Astrocyte (in vitro differentiated cells and primary cell): Measurements from ENCODE around the gene FCGR3A.
"Not testable (repeated sequence)": the region's sequence is repeated elsewhere in the genome, so short reads cannot be mapped to it uniquely, and the experiment has no call there.

ENCODE experiments used
- EZH2 ChIP-seq: IDR thresholded peaks from 2 replicates; pipeline ENCODE4 v1.6.1; 2012; ENCODE audit warnings: mild to moderate bottlenecking, low read length, inconsistent platforms; ENCODE audit not compliant: insufficient read depth
- TF ChIP-seq, protein P1 (sequence below): IDR thresholded peaks from 2 replicates; pipeline ENCODE4 v1.5.1; 2011; ENCODE audit warnings: low read depth, mild to moderate bottlenecking, inconsistent platforms, low read length, moderate library complexity; ENCODE audit not compliant: insufficient read depth

DNA sequence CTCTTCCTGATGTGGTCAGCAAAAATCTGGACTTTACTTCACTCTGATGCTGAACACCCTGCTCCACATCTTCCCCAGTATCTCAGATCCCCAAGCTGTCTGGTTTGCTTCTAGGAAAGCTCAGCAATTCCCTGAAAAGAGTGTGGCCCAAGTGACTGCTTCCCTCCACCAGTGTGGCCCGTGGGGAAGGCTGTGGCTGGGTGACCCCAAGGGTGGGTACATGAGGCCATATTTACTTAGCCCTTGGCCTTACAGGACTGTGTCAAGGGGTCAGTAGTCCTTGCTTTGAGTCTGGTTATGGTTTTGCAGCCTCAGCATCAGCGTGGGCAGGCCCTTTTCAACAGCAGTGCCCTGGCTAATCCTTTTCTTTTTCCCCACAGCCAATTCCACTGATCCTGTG lies 45.6 kb upstream of the FCGR3A start:
- TF ChIP-seq, protein P1, sequence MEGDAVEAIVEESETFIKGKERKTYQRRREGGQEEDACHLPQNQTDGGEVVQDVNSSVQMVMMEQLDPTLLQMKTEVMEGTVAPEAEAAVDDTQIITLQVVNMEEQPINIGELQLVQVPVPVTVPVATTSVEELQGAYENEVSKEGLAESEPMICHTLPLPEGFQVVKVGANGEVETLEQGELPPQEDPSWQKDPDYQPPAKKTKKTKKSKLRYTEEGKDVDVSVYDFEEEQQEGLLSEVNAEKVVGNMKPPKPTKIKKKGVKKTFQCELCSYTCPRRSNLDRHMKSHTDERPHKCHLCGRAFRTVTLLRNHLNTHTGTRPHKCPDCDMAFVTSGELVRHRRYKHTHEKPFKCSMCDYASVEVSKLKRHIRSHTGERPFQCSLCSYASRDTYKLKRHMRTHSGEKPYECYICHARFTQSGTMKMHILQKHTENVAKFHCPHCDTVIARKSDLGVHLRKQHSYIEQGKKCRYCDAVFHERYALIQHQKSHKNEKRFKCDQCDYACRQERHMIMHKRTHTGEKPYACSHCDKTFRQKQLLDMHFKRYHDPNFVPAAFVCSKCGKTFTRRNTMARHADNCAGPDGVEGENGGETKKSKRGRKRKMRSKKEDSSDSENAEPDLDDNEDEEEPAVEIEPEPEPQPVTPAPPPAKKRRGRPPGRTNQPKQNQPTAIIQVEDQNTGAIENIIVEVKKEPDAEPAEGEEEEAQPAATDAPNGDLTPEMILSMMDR = not testable (repeated sequence)
- TF ChIP-seq EZH2 = not testable (repeated sequence)
